GM18499 (cell line): ENCODE measurements around the gene MPP1.

Source experiments
- ATAC-seq: cut with Tn5 transposase; IDR thresholded peaks from one replicate; pipeline ENCODE4 v1.9.1; 2021; ENCODE audit warnings: moderate number of reproducible peaks; ENCODE audit not compliant: insufficient read depth, unreplicated experiment

The MPP1 gene

DNA sequence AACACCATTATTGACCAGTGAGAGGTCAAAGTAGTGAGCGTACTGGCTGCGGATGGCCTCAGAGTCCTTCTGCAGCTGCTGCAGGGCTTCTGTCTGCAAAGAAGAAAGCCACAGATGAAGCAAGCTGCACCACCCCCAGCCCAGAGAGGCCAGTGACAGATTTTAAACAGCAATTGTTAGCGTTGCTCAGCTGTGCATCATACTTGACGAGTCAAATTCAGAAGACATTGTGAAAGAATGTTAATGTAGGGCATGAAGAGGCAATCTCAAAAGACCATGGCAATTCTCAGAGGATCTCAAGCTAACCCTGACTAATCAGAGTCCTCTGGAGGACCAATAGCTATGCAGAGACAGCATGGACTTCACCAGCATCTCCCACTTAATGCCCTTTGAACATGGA is 26.0 kb downstream of the MPP1 start:
- ATAC-seq = no peak

DNA sequence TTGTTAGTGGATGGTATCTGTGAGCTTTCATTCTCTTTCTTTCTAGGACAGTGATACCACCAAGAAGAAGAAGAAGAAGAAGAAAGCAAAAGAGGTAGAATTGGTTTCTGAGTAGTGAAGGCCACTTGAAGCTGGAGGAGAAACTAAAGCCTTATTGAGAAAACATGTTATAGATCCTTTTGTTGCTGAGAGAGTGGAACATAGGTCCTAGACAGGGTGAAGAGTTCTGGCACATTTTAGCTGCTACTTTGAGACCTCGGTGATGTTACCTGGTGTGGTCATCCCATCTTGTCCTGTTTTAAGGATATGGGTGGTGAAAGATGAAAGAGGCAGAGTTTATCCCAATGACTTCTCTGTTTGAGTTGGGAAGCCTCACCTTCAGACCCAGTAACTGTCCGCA is 28.5 kb downstream of the MPP1 start:
- no peak for ATAC-seq

- ATAC-seq = no peak
Observed at GRCh38 chrX:154775419-154776349, 29.6 kb downstream of the MPP1 start.

- no peak for ATAC-seq
Observed at GRCh38 chrX:154774622-154775021, 30.7 kb downstream of the MPP1 start.

GRCh38 chrX:154762537-154763296 is 42.6 kb downstream of the MPP1 start, which contains the start of gene DKC1:
DKC1 (plus strand) TSS chrX:154762864; CDS start chrX:154762966, 102 bp downstream.
- ATAC-seq = peak; percentile 72

DNA sequence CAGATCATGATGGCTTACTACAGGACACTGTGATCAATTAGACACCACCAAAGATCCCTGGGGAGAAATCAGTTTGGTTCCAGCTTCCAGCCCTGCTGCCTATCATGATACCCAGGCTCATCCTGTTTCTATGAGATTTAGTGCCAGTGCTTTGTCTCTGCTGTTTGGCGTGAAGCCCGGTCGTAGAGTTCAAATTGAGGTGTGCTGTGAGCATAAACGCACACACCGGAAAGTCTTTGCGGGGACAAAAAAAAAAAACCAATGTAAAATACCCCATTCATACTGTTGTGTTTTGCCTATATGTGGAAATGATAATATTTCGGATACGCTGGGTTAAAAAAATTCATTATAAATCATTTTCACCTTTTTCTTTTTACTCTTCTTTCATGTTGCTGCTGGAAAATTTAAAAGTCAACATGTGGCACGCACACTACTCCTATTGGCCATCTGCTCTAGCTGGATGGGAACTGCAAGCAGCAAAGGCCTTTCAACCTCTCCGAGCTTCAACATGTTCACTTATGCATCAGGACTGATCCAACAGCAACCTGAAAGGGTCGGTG is 43.2 kb downstream of the MPP1 start:
- no peak for ATAC-seq

- ATAC-seq = no peak
Observed at GRCh38 chrX:154758696-154759095, 46.6 kb downstream of the MPP1 start.

DNA sequence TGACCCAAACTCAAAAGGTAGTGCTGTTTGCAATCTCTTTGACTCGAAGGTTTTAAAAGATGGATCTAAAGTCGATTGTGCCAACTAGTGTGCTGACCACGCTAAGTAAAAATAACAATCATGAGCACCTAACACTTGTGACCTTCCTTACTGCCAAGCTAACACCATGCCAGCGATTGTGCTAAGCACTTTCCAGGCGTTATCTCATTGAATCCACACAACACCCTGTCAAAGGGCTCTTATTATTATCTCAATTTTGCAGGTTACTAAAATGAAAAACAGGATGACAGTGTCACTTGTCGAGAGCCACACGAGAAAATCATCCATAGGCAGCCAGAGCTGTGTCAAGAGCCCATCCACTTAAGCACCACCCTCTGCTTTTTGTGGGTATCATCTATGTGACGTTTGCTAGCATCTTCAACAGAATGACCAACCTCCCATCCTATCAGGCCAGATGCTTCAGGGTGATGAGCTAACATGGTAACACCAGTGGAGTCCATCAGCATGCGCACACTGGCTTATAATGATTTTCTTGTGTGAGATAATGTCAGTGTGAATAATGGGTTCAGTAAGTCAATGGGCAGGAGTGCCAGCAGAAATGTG is 53.5 kb downstream of the MPP1 start:
- no peak for ATAC-seq

DNA sequence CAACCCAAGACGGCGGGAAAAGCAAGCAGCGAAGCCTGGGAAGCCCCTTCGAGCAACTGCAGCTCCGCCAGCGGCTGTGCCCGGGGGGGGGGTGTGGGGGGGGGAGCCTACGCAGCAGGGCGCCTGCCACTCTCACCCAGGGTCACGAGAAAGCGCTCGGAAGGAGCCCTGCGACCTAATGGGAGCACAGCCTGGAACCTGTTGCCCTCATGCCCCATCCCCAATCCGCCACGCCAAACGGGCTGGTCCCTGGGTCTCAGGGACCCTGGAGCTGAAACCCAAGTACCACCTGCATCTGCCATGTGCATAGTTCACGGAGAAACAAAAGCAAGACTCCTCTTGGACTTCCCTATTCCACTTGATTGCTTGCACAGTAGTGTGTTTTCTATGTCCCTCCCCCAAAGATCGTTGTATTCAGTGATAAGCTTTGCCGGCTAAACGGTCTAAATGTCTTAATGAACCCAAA is 54.0 kb downstream of the MPP1 start:
- no peak for ATAC-seq

- no peak for ATAC-seq
Observed at GRCh38 chrX:154750301-154751202, 54.7 kb downstream of the MPP1 start, which contains the start of gene GAB3. GAB3 (minus strand) TSS chrX:154751077; CDS start chrX:154751025, 52 bp downstream.

GRCh38 chrX:154749856-154750255 is 55.4 kb downstream of the MPP1 start:
- ATAC-seq = no peak

DNA sequence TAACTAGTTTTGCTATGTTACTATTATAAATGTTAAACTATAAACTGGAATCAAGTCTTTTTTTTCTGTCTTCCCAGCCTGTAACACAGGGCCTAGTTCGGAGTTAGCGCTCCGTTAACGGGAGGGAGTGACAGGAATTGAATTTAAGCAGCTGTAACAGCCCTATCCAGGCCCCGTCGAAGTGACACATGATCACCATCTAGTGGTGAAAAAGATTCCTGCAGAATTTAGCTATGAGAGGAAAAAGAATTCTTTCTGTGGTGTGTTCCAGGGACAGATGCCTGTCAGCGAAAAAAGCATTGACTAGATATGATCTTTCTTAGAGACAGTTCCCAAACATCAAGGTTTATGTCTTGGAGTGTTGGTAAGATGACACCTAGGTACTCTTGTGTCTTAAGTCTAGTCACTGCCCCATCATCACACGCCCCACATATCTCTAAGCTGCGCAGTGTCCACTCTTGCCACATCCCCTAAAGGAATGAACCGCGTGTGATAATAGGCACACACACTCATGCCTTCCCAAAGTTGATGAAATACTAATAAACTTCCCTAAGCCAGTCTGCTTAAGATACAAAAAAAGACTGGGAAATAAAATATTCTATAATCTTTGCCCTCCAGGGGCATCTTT is 56.5 kb downstream of the MPP1 start:
- no peak for ATAC-seq

GRCh38 chrX:154742613-154743012 is 62.7 kb downstream of the MPP1 start:
- no peak for ATAC-seq

- no peak for ATAC-seq
Observed at GRCh38 chrX:154739952-154740465, 65.3 kb downstream of the MPP1 start.

DNA sequence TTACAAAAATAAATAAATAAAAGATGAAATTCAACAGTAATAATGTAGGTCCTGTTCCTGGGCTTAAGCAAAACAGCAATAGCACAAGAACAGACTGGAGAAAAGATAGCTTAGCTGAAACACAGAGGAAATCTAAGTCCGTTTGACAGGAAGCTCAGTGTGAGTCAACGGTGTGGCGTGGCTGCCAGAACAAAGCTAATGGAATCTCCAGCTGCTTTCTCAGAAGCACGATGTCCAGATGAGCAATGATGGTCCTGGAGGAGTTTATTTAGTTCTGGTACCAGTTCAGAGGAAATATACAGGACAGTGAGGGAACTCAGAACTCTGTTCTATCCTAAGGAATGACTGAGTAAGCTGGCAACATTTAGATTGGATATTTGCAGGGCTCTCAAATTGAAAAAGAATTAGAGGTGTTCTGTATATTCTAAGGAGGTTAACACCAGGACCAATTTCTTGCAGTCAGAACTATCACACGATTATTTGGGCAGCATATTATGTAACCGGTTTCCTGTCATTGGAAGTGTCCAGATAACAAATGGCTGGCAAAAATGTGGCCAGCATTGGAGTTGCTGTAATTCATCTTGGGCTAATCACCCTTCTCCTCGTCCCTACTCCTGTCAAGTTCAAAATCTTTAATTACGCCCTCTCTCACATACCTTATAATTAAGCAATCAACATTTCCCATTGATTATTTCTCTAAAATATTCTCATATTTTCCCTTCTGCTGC is 67.1 kb downstream of the MPP1 start:
- ATAC-seq = no peak

- ATAC-seq = no peak
Observed at GRCh38 chrX:154737136-154737535, 68.1 kb downstream of the MPP1 start.

DNA sequence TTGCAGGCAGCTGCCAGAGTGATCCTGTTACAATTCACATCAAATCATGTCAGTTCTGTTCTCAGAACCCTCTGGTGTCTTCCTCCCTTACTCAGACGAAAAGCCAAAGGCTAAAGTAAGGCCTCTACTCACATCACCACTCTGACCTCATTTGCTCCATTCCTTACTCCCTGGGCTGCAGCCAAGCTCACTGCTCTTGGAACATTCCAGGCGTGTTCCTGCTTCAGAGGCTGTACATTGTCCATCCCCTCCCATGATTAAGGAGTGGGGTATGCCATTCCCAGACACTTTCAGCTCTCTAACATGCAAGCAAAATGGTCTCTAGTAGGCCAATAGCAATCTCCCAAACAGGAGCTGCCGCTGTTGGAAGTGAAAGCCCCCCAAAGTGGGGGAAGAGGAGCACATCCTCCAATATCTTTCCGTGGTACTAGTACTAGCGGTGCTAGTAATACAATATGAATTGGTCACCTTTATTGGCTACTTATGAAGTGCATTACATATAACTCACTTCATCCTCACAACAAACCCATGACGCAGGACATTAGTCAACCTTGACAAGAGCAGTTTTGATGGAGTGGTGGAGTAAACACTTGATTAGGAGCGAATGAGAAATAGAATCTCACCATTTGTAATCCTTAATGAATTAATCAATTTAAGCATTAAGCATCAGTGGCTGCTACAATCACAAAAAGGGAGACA is 69.4 kb downstream of the MPP1 start:
- ATAC-seq = no peak
